Measurements from ENCODE around the gene RIC3.

Gene RIC3

GRCh38 chr11:8086001-8086479, 82.8 kb downstream of the RIC3 start:
- DNase-seq = no peak

GRCh38 chr11:8085011-8085645, 83.7 kb downstream of the RIC3 start:
- no peak for DNase-seq

DNA sequence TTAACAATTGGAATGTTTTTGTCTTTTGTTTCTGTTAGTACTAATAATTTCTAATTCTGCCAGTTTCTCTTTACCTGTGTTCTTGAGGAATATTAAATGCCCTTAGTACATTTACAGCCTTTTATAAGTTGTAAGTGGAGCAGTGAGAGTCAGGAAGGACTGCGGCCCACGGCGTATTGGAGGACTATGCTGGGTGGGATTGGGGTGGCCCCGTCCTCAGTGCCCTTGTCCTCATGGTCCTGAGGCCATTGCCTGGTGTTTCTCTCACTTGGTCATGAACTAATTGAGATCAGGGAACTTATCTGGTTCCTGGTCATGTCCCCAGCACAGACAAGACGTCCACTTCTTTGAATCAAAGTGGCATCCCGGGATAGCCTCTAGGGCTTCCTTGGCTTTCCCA, 84.5 kb downstream of the RIC3 start:
- no peak for DNase-seq

DNA sequence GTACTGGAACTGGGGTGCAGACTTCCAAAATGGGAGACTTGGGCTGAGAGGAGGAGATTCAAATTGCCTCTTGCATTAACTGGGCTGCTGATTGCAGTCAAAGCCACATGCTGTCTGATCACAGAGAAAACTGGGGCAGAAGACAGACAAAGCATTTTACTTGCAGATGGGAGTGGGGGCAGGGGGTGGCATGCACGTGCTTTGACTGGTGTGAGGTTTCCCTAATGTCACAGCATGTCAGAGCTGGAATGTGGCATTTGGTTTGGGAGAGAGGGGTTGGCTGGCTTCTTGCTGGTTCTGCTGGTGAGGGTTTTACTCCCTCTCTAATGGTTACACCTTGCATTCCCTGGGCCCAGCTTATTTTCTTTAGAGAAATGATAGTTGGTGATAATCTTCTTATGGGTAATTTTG, 84.9 kb downstream of the RIC3 start:
- DNase-seq = no peak

- DNase-seq = no peak
Observed at GRCh38 chr11:8083088-8083395, 85.8 kb downstream of the RIC3 start.

DNA sequence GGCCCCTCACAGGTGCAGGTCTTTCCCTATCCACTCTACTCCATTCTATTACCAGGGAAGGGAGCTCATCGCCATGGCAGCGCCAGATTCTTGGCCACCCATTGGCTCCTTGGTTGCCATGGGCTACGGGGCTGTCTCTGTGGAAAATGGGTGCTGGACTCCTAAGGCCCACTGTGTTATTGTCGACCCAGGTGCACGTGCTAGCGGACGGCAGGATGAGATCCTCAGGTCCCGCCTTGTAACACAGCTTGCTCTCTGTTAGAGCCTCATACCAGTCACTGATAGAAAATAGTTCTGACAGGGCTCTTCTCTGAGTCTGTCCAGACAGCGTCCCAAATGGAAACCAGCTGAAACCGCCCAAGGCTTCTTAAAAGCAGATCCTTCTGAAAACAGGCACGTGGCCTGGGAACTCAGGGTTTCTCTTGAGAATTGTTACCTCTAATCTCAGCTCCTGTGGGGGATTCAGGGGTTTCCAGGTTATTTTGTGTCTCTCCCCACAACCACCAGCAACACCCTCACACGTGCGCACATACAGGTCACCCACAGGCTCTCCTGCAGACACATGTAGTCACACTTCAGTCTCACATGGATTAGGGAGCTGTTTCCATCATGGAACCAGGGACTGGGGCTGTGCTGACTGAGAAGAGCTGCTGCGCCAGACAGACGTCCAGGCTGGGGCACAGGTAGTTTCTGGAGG, 86.3 kb downstream of the RIC3 start:
- DNase-seq = no peak

GRCh38 chr11:8081591-8082250, 87.1 kb downstream of the RIC3 start:
- no peak for DNase-seq

- DNase-seq = peak; percentile 4
Observed at GRCh38 chr11:8080674-8081590, 87.9 kb downstream of the RIC3 start, which contains the start of gene TUB. TSS of gene TUB (plus strand) at chr11:8081211. CDS start at chr11:8081511, 300 bp downstream.

DNA sequence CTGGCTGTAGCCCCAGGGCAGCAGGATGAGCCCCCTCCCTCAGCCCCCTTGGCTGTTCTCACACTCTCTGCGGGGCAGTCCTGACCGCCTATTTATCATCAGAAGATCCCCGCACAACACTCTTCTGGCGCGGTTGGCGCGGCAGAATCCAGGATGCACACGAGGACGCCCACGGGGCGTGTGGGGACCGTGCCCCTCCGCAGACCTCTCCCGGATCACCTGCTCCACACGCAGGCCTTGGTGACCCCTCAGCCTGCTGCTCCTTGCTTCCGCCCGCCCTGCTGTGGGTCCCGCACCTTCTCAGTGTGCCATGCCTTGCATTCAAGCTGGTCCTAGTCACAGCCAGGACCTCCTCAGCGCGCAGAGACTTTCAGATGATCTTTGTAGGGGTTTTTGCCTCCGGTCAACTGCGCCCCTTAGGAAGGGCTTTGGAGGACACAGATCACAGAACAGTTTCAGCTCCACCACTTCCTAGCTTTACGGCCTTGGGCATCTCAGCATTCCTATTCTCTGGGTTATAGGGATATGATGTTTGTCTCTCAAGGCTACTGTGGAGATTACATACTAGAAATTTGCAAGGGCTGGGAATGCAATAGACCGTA, 88.7 kb downstream of the RIC3 start:
- DNase-seq = no peak

- DNase-seq = no peak
Observed at GRCh38 chr11:8079111-8079675, 89.6 kb downstream of the RIC3 start.

GRCh38 chr11:8075119-8075726, 93.6 kb downstream of the RIC3 start:
- no peak for DNase-seq

- DNase-seq = no peak
Observed at GRCh38 chr11:8071616-8072581, 96.9 kb downstream of the RIC3 start.

DNA sequence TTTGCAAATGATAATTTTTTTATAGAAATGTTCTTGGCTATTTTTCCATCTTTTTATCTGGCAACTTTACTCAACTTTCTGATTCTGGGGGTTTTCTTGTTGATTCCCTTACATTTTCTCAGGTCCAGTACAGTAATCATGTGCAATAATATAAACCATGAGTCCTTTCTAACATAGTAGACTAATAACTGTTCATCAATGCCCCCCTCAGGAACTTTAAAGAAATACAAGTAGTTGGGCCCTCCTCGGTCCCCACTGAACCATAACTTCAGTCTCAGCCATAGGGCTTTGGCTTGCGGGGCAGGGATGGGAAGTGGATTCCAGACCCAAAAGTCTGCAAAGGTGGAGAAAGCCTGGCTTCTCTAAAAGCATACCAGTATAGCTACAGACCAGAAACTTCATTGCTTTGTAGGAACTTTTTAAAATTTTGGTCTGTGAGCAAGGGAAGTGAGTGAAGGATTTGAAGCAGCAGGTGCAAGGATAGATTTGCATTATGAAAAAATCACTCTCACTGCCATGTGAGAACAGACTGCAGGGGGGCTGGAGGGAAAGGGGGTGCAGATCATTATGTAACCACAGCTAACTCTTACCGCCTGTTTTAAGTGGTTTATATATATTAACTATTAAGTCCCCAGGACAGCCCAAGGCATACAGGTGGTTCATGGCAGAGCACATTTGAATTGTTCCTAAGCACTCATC, 98.3 kb downstream of the RIC3 start:
- no peak for DNase-seq

GRCh38 chr11:8069771-8070170, 99.1 kb downstream of the RIC3 start:
- no peak for DNase-seq

DNA sequence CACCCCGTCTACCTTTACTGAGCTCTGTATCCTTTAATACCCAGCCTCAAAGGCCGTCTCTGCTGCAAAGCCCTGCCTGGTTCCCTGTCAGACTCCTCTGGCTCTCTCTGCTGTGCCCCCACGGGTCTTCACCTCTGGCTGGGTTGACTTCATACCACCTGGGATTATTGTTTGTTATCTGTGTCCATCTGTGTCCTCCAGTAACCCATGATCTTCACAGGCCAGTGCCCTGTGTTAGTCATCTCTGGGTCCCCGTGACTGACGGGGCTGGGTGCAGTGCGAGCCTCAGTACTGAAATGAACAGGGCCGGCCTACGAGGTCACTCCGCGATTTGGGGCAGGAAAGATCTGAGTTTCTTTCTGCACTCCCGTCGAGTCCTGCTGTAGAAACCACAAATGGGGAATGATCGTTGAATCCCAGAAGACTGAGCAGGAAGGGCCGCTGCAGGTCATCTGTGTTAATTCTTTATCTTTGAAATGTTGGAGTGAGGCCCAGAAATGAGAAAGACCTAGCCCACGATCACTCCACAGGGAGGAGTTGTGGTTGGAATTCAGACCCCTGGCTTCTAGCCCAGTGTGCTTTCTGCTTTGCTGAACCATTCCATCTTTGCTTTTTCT, 100.1 kb downstream of the RIC3 start:
- DNase-seq = no peak

- no peak for DNase-seq
Observed at GRCh38 chr11:8067929-8068575, 100.8 kb downstream of the RIC3 start.

- no peak for DNase-seq
Observed at GRCh38 chr11:8067567-8067928, 101.3 kb downstream of the RIC3 start.

GRCh38 chr11:8066911-8067455, 101.8 kb downstream of the RIC3 start:
- DNase-seq = no peak
